Natural killer cell (primary cell): ENCODE results near the gene PAQR8. TPM values are rescaled to one million over a fixed set of nuclear protein-coding genes. Genes with fewer than 3 reads are reported as not detected.

Experiments used
- total RNA-seq, 4 donors: library from RNA; stranded (reverse); fragments of 120-200 nt in 1 of 4; gene quantifications; one replicate each; pipeline versions ENCODE4 v1.2.3 to v1.2.4, GENCODE V29; 2013 to 2022

Gene PAQR8
- total RNA-seq, 3 donors from 2014 or later (not counting 1 experiment from before 2014, with no cell fraction given) = 2.4 to 5.0 (median 4.6) TPM

Other genes starting within 250 kb of the PAQR8 start
- not detected for gene IL17A, start 175.8 kb upstream of the PAQR8 start, total RNA-seq
- gene IL17F, start 117.7 kb upstream of the PAQR8 start, total RNA-seq = not detected
- gene MCM3, start 77.4 kb upstream of the PAQR8 start, total RNA-seq = 10 to 100 TPM; 26.4 to 46.2 (median 31.5) TPM
- 10 to 100 TPM; 10.7 to 20.9 (median 13.7) TPM for gene EFHC1, start 58.2 kb downstream of the PAQR8 start, total RNA-seq
- gene TRAM2, start 214.9 kb downstream of the PAQR8 start, total RNA-seq = 10 to 100 TPM; 16.2 to 20.0 (median 19.2) TPM